HG03103 (cell line): ENCODE results near the gene ZYG11B.
"Not testable (repeated sequence)": the region's sequence is repeated elsewhere in the genome, so short reads cannot be mapped to it uniquely, and the experiment has no call there.

Experiments used
- ATAC-seq: cut with Tn5 transposase; IDR thresholded peaks from one replicate; pipeline ENCODE4 v1.9.1; 2021; ENCODE audit warnings: low read depth; ENCODE audit not compliant: unreplicated experiment

ZYG11B gene

GRCh38 chr1:52706941-52707926 lies 19.0 kb upstream of the ZYG11B start:
- ATAC-seq: no peak

- ATAC-seq: no peak
These were observed 18.2 kb upstream of the ZYG11B start for GRCh38 chr1:52707927-52708655.

GRCh38 chr1:52709016-52709415 lies 17.2 kb upstream of the ZYG11B start:
- no peak for ATAC-seq

GRCh38 chr1:52713590-52713989 lies 12.7 kb upstream of the ZYG11B start:
- no peak for ATAC-seq

GRCh38 chr1:52715296-52715695 lies 11.0 kb upstream of the ZYG11B start:
- not testable (repeated sequence) for ATAC-seq

GRCh38 chr1:52723260-52723659 lies 3.0 kb upstream of the ZYG11B start:
- ATAC-seq: no peak

GRCh38 chr1:52725903-52726264 lies 369 bp upstream of the ZYG11B start:
- no peak for ATAC-seq

GRCh38 chr1:52727114-52727586 lies 897 bp downstream of the ZYG11B start:
- ATAC-seq: no peak

- no peak for ATAC-seq
These were observed 1.9 kb downstream of the ZYG11B start for GRCh38 chr1:52727956-52728656.

GRCh38 chr1:52733368-52733767 lies 7.1 kb downstream of the ZYG11B start:
- no peak for ATAC-seq

- not testable (repeated sequence) for ATAC-seq
These were observed 9.1 kb downstream of the ZYG11B start for GRCh38 chr1:52735371-52735770.

- no peak for ATAC-seq
These were observed 11.9 kb downstream of the ZYG11B start for GRCh38 chr1:52738148-52738547.

- ATAC-seq: no peak
These were observed 12.6 kb downstream of the ZYG11B start for GRCh38 chr1:52738893-52739292.

GRCh38 chr1:52739699-52740467 lies 13.6 kb downstream of the ZYG11B start:
- no peak for ATAC-seq

GRCh38 chr1:52741259-52741658 lies 15.0 kb downstream of the ZYG11B start:
- no peak for ATAC-seq

GRCh38 chr1:52746189-52746588 lies 19.9 kb downstream of the ZYG11B start:
- no peak for ATAC-seq

GRCh38 chr1:52747450-52747849 lies 21.2 kb downstream of the ZYG11B start:
- ATAC-seq: no peak

GRCh38 chr1:52748119-52748518 lies 21.9 kb downstream of the ZYG11B start:
- no peak for ATAC-seq

GRCh38 chr1:52749496-52749895 lies 23.2 kb downstream of the ZYG11B start:
- not testable (repeated sequence) for ATAC-seq

- not testable (repeated sequence) for ATAC-seq
These were observed 23.9 kb downstream of the ZYG11B start for GRCh38 chr1:52750139-52750538.
